ENCODE measurements around the gene MUC6.
A peak's percentile ranks its signal among the peaks of the same experiment; 100 is the strongest.

Gene MUC6

GRCh38 chr11:1064167-1064566, 27.6 kb upstream of the MUC6 start:
- Histone ChIP-seq H3K4me3 (ENCODE audit: low read length) (no peak overlapping the region), H3K9me2 (replicated peaks; ENCODE audit: insufficient read depth, low read length) (no peaks in the 10 kb centered on the region), H3F3A (ENCODE audit: insufficient read depth, low read length) (no peaks in the 10 kb centered on the region), H3K4me1 (ENCODE audit: low read length) (no peaks in the 10 kb centered on the region), H3K36me3 (replicated peaks; ENCODE audit: insufficient read depth, low read length) (no peaks in the 10 kb centered on the region), H3K27ac (ENCODE audit: low read length) (no peak overlapping the region), H3K79me2 (ENCODE audit: low read length) (no peaks in the 10 kb centered on the region), H2AFZ (ENCODE audit: low read length) (no peak overlapping the region), H3K9me3 (replicated peaks; ENCODE audit: insufficient read depth, low read length) (no peaks in the 10 kb centered on the region), H4K20me1 (ENCODE audit: insufficient read depth, low read length) (no peaks in the 10 kb centered on the region), H3K9ac (ENCODE audit: low read length) (no peak overlapping the region), H3K27me3 (replicated peaks; ENCODE audit: insufficient read depth, low read length) (peaks cover 91% of the 10 kb centered on the region), H3K4me2 (ENCODE audit: low read depth, low read length) (no peak overlapping the region)
- TF ChIP-seq EZH2 (optimal IDR thresholded peaks at IDR 0.05; ENCODE audit: low read depth, low read length) (no peak), EZH2phosphoT487 (IDR thresholded peaks at IDR 0.05; ENCODE audit: low read length) (no peak)
- TF ChIP-seq, protein P1, sequence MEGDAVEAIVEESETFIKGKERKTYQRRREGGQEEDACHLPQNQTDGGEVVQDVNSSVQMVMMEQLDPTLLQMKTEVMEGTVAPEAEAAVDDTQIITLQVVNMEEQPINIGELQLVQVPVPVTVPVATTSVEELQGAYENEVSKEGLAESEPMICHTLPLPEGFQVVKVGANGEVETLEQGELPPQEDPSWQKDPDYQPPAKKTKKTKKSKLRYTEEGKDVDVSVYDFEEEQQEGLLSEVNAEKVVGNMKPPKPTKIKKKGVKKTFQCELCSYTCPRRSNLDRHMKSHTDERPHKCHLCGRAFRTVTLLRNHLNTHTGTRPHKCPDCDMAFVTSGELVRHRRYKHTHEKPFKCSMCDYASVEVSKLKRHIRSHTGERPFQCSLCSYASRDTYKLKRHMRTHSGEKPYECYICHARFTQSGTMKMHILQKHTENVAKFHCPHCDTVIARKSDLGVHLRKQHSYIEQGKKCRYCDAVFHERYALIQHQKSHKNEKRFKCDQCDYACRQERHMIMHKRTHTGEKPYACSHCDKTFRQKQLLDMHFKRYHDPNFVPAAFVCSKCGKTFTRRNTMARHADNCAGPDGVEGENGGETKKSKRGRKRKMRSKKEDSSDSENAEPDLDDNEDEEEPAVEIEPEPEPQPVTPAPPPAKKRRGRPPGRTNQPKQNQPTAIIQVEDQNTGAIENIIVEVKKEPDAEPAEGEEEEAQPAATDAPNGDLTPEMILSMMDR (IDR thresholded peaks at IDR 0.05; ENCODE audit: low read length): no peak
- no peak for DNase-seq

GRCh38 chr11:1062075-1062820, 25.7 kb upstream of the MUC6 start:
- Histone ChIP-seq H3K9me2 (replicated peaks; ENCODE audit: insufficient read depth, low read length) (no peaks in the 10 kb centered on the region), H3K27ac (ENCODE audit: low read length) (no peak overlapping the region), H3K4me2 (ENCODE audit: low read depth, low read length) (no peak overlapping the region), H3K79me2 (ENCODE audit: low read length) (no peaks in the 10 kb centered on the region), H3K9ac (ENCODE audit: low read length) (no peak overlapping the region), H3K9me3 (replicated peaks; ENCODE audit: insufficient read depth, low read length) (no peaks in the 10 kb centered on the region), H3F3A (ENCODE audit: insufficient read depth, low read length) (no peaks in the 10 kb centered on the region), H3K27me3 (replicated peaks; ENCODE audit: insufficient read depth, low read length) (peaks cover 89% of the 10 kb centered on the region), H3K4me1 (ENCODE audit: low read length) (no peaks in the 10 kb centered on the region), H3K36me3 (replicated peaks; ENCODE audit: insufficient read depth, low read length) (no peaks in the 10 kb centered on the region), H3K4me3 (ENCODE audit: low read length) (no peak overlapping the region), H4K20me1 (ENCODE audit: insufficient read depth, low read length) (no peaks in the 10 kb centered on the region), H2AFZ (ENCODE audit: low read length) (no peak overlapping the region)
- TF ChIP-seq, protein P1 (IDR thresholded peaks at IDR 0.05; ENCODE audit: low read length): no peak
- no peak for TF ChIP-seq EZH2phosphoT487 (IDR thresholded peaks at IDR 0.05; ENCODE audit: low read length)
- TF ChIP-seq EZH2 (optimal IDR thresholded peaks at IDR 0.05; ENCODE audit: low read depth, low read length): no peak
- no peak for DNase-seq

- H2AFZ ChIP-seq (ENCODE audit: low read length): 0 out of 2 replicates have a peak overlapping the region, but pooled peaks have one; percentile 24
- no peak overlapping the region; the same call in 1 of the 2 replicates for H3K4me3 ChIP-seq (ENCODE audit: low read length)
- no peaks in the 10 kb centered on the region for H3K4me1 ChIP-seq (ENCODE audit: low read length)
- no peak overlapping the region for H3K27ac ChIP-seq (ENCODE audit: low read length)
- H3K9ac ChIP-seq (ENCODE audit: low read length): no peak overlapping the region
- TF ChIP-seq, protein P1 (IDR thresholded peaks at IDR 0.05; ENCODE audit: low read length): no peak
- TF ChIP-seq EZH2phosphoT487 (IDR thresholded peaks at IDR 0.05; ENCODE audit: low read length) (no peak), EZH2 (optimal IDR thresholded peaks at IDR 0.05; ENCODE audit: low read depth, low read length) (no peak)
- H3K79me2 ChIP-seq (ENCODE audit: low read length): no peaks in the 10 kb centered on the region
- DNase-seq: no peak
- H3K36me3 ChIP-seq (replicated peaks; ENCODE audit: insufficient read depth, low read length): no peaks in the 10 kb centered on the region
- H3K4me2 ChIP-seq (ENCODE audit: low read depth, low read length): peak overlapping the region; percentile 11; the same call in 1 of the 2 replicates
- H3K27me3 ChIP-seq (replicated peaks; ENCODE audit: insufficient read depth, low read length): peaks cover 89% of the 10 kb centered on the region
- H3F3A ChIP-seq (ENCODE audit: insufficient read depth, low read length): no peaks in the 10 kb centered on the region
- H3K9me3 ChIP-seq (replicated peaks; ENCODE audit: insufficient read depth, low read length): no peaks in the 10 kb centered on the region
- no peaks in the 10 kb centered on the region for H3K9me2 ChIP-seq (replicated peaks; ENCODE audit: insufficient read depth, low read length)
- H4K20me1 ChIP-seq (ENCODE audit: insufficient read depth, low read length): no peaks in the 10 kb centered on the region
These were observed 24.5 kb upstream of the MUC6 start for GRCh38 chr11:1060852-1061616.
